K562 (cell line): ENCODE results near the gene COX6B1. TPM values are rescaled to one million over a fixed set of nuclear protein-coding genes. Genes with fewer than 3 reads are reported as not detected.

Source experiments
- BRD4 ChIP-seq: fragments of 200-600 bp; sonication (generic); IDR thresholded peaks from 2 replicates; pipeline ENCODE4 v1.6.1; 2017; ENCODE audit warnings: inconsistent platforms
- DLX4 ChIP-seq: fragments of 250-450 bp; sonication (Bioruptor Pico); IDR thresholded peaks from 2 replicates; pipeline ENCODE4 v1.6.1; 2021; ENCODE audit warnings: mild to moderate bottlenecking
- E2F4 ChIP-seq: sonication (generic); formaldehyde crosslinking; IDR thresholded peaks from 2 replicates; pipeline ENCODE4 v1.8.0; 2022; ENCODE audit warnings: mild to moderate bottlenecking, low read depth, missing genetic modification reagents
- ID3 ChIP-seq, 2 experiments: fragments of 250-450 bp in 1 of 2; fragments of 450-650 bp in 1 of 2; sonication (Bioruptor Pico) in 1 of 2; IDR thresholded peaks; 2 replicates each; pipeline versions ENCODE4 v1.6.1 to v1.8.0; 2016 to 2021; ENCODE audit warnings: mild to moderate bottlenecking in 2 of 2, moderate library complexity in 2 of 2, missing compliant biosample characterization in 1 of 2, missing genetic modification characterization in 1 of 2
- POLR2AphosphoS5 ChIP-seq: IDR thresholded peaks from 2 replicates; pipeline ENCODE4 v1.6.1; 2011; ENCODE audit warnings: mild to moderate bottlenecking, low read depth, low read length, moderate library complexity; ENCODE audit not compliant: control insufficient read depth, insufficient read depth
- RREB1 ChIP-seq: fragments of 250-450 bp; sonication (Bioruptor Pico); IDR thresholded peaks from 2 replicates; pipeline ENCODE4 v1.4.0; 2020
- SFPQ ChIP-seq: fragments of 200-400 bp; formaldehyde crosslinking; IDR thresholded peaks from 2 replicates; pipeline ENCODE4 v1.6.1; 2017; ENCODE audit warnings: mild to moderate bottlenecking, low read depth, low read length, moderate library complexity
- SRF ChIP-seq, 2 experiments: fragments of 250-450, 450-650 bp in 1 of 2; sonication (Bioruptor Pico) in 1 of 2; sonication (generic) in 1 of 2; formaldehyde crosslinking; IDR thresholded peaks; 2 replicates each; pipeline versions ENCODE4 v1.5.0 to v1.5.1; 2020 to 2022; ENCODE audit warnings: mild to moderate bottlenecking in 1 of 2, missing genetic modification reagents in 1 of 2
- TAF15 ChIP-seq: fragments of 200-400 bp; formaldehyde crosslinking; IDR thresholded peaks from 2 replicates; pipeline ENCODE4 v1.6.1; 2017; ENCODE audit warnings: mild to moderate bottlenecking, low read depth, low read length, moderate library complexity
- ZBTB7A ChIP-seq: IDR thresholded peaks from 2 replicates; pipeline ENCODE4 v1.6.1; 2011; ENCODE audit warnings: low read depth, mild to moderate bottlenecking, low read length, moderate library complexity, borderline replicate concordance; ENCODE audit not compliant: control insufficient read depth
- ZBTB9 ChIP-seq: fragments of 450-650 bp; formaldehyde crosslinking; IDR thresholded peaks from 2 replicates; pipeline ENCODE4 v1.4.0; 2020; ENCODE audit warnings: mild to moderate bottlenecking, moderate library complexity
- ZNF282 ChIP-seq: sonication (generic); formaldehyde crosslinking; IDR thresholded peaks from 2 replicates; pipeline ENCODE4 v1.8.1; 2023; ENCODE audit warnings: missing genetic modification reagents
- ZNF830 ChIP-seq: fragments of 250-450 bp; sonication (Bioruptor Pico); IDR thresholded peaks from 2 replicates; pipeline ENCODE4 v1.5.0; 2021; ENCODE audit warnings: mild to moderate bottlenecking
- polyA plus RNA-seq, 8 experiments: library from polyadenylated mRNA; depleted of rRNA in 4 of 8; stranded (reverse) in 5 of 8; unstranded in 3 of 8; fragments of >200 nt; fragmentation: Nextera tagmentation in 2 of 8; fragmentation: Illumina TruSeq in 1 of 8; extraction: Ambion mirVana in 2 of 8; extraction: Trizol in 1 of 8; gene quantifications; 2 replicates each; pipeline versions ENCODE4 v1.2.1 to v1.2.3, GENCODE V29; 2011 to 2014; ENCODE audit warnings: inconsistent platforms in 1 of 8, missing spikeins in 1 of 8
- total RNA-seq, 7 experiments: library from RNA; depleted of rRNA in 6 of 7; stranded (reverse); fragments of >200 nt in 6 of 7; fragmentation: Illumina TruSeq in 2 of 7; extraction: Trizol in 2 of 7; gene quantifications; 2 replicates each; pipeline versions ENCODE4 v1.2.1 to v1.2.3, GENCODE V29; 2011 to 2021; ENCODE audit warnings: low replicate concordance in 1 of 7

The COX6B1 gene
- total and polyA plus RNA-seq, 9 of the 15 experiments (the other 6 are each of a cell fraction or from before 2014, with no cell fraction given), result 777 to 2,393 (median 1,219) TPM

- no peak for TF ChIP-seq RREB1 (CRISPR knock-in tag)
- no peak for TF ChIP-seq TAF15
- TF ChIP-seq E2F4 (CRISPR knock-in tag), result no peak
- TF ChIP-seq ZBTB9 (CRISPR knock-in tag), result no peak
- no peak for TF ChIP-seq SFPQ
- TF ChIP-seq SRF (CRISPR knock-in tag; IDR thresholded peaks at IDR 0.05), result no peak
- no peak for TF ChIP-seq POLR2AphosphoS5
- no peak for TF ChIP-seq DLX4 (CRISPR knock-in tag)
- TF ChIP-seq BRD4, result no peak
- no peak for TF ChIP-seq ZNF830 (CRISPR knock-in tag)
- no peak for TF ChIP-seq ID3 (CRISPR knock-in tag; IDR thresholded peaks at IDR 0.05)
- TF ChIP-seq ID3 (tag; IDR thresholded peaks at IDR 0.05), result no peak
- no peak for TF ChIP-seq ZNF282 (CRISPR knock-in tag)
- no peak for TF ChIP-seq ZBTB7A
Measured at GRCh38 chr19:35636651-35637050, 11.5 kb upstream of the COX6B1 start (continued).
